ENCODE data around the gene HSDL2.

- TF ChIP-seq, protein P1, sequence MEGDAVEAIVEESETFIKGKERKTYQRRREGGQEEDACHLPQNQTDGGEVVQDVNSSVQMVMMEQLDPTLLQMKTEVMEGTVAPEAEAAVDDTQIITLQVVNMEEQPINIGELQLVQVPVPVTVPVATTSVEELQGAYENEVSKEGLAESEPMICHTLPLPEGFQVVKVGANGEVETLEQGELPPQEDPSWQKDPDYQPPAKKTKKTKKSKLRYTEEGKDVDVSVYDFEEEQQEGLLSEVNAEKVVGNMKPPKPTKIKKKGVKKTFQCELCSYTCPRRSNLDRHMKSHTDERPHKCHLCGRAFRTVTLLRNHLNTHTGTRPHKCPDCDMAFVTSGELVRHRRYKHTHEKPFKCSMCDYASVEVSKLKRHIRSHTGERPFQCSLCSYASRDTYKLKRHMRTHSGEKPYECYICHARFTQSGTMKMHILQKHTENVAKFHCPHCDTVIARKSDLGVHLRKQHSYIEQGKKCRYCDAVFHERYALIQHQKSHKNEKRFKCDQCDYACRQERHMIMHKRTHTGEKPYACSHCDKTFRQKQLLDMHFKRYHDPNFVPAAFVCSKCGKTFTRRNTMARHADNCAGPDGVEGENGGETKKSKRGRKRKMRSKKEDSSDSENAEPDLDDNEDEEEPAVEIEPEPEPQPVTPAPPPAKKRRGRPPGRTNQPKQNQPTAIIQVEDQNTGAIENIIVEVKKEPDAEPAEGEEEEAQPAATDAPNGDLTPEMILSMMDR (conservative IDR thresholded peaks at IDR 0.05): no peak
- no peak for TF ChIP-seq EZH2 (IDR thresholded peaks at IDR 0.05; ENCODE audit: low read depth)
Observed at GRCh38 chr9:112508377-112508776, 128.5 kb downstream of the HSDL2 start.

Measured in PC-9 (cell line).